A549 (cell line): Measurements from ENCODE around the gene USP32.

Experiments used
- CTCF ChIP-seq: fragments of >200 bp; sonication (Bioruptor Twin); formaldehyde crosslinking; IDR thresholded peaks from 3 replicates; pipeline ENCODE4 v1.5.1; 2016
- E2F6 ChIP-seq: IDR thresholded peaks from 2 replicates; pipeline ENCODE4 v1.6.1; 2012; ENCODE audit warnings: low read depth, borderline replicate concordance
- ELK1 ChIP-seq: fragments of 150-350 bp; IDR thresholded peaks from 2 replicates; pipeline ENCODE4 v1.6.1; 2014; ENCODE audit warnings: low read depth, mild to moderate bottlenecking, low read length
- HDAC2 ChIP-seq: fragments of 200-600 bp; sonication (generic); IDR thresholded peaks from 2 replicates; pipeline ENCODE4 v1.6.1; 2016
- HOXB13 ChIP-seq: fragments of 250-450 bp; sonication (Bioruptor Pico); IDR thresholded peaks from 2 replicates; pipeline ENCODE4 v1.5.0; 2020; ENCODE audit warnings: low read depth, mild to moderate bottlenecking, moderate library complexity
- JUNB ChIP-seq: fragments of >200 bp; sonication (Bioruptor Twin); formaldehyde crosslinking; IDR thresholded peaks from 2 replicates; pipeline ENCODE4 v1.6.1; 2016
- KDM1A ChIP-seq: fragments of 200-600 bp; sonication (generic); IDR thresholded peaks from 2 replicates; pipeline ENCODE4 v1.6.1; 2016; ENCODE audit warnings: low read depth, mild to moderate bottlenecking
- MYC ChIP-seq: IDR thresholded peaks from 2 replicates; pipeline ENCODE4 v1.6.1; 2012; ENCODE audit warnings: mild to moderate bottlenecking, inconsistent platforms, low read length, improper control_type of control experiment, borderline replicate concordance
- NPAS2 ChIP-seq: fragments of 250-450 bp; sonication (Bioruptor Pico); IDR thresholded peaks from 2 replicates; pipeline ENCODE4 v1.8.0; 2022; ENCODE audit warnings: mild to moderate bottlenecking, moderate library complexity, borderline replicate concordance
- RAD21 ChIP-seq, 2 experiments: fragments of >200 bp in 1 of 2; sonication (Bioruptor Twin) in 1 of 2; formaldehyde crosslinking in 1 of 2; IDR thresholded peaks in 1 of 2; conservative IDR thresholded peaks in 1 of 2; 2 replicates in 1 of 2; 3 replicates in 1 of 2; pipeline ENCODE4 v1.6.1; 2012 to 2018; ENCODE audit warnings: inconsistent platforms in 1 of 2
- TF ChIP-seq, protein P1 (sequence below): fragments of 200-600 bp; sonication (generic); IDR thresholded peaks from 2 replicates; pipeline ENCODE4 v1.6.1; 2016; ENCODE audit warnings: antibody characterized with exemption, mild to moderate bottlenecking, moderate library complexity

- TF ChIP-seq CTCF (no peak), E2F6 (no peak), JUNB (no peak), NPAS2 (CRISPR knock-in tag) (no peak), RAD21 (conservative IDR thresholded peaks at IDR 0.05 in 1 of 2, IDR thresholded peaks at IDR 0.05 in 1 of 2) (no peak), KDM1A (no peak), HOXB13 (CRISPR knock-in tag) (no peak), MYC (no peak), HDAC2 (no peak), ELK1 (no peak)
- TF ChIP-seq, protein P1, sequence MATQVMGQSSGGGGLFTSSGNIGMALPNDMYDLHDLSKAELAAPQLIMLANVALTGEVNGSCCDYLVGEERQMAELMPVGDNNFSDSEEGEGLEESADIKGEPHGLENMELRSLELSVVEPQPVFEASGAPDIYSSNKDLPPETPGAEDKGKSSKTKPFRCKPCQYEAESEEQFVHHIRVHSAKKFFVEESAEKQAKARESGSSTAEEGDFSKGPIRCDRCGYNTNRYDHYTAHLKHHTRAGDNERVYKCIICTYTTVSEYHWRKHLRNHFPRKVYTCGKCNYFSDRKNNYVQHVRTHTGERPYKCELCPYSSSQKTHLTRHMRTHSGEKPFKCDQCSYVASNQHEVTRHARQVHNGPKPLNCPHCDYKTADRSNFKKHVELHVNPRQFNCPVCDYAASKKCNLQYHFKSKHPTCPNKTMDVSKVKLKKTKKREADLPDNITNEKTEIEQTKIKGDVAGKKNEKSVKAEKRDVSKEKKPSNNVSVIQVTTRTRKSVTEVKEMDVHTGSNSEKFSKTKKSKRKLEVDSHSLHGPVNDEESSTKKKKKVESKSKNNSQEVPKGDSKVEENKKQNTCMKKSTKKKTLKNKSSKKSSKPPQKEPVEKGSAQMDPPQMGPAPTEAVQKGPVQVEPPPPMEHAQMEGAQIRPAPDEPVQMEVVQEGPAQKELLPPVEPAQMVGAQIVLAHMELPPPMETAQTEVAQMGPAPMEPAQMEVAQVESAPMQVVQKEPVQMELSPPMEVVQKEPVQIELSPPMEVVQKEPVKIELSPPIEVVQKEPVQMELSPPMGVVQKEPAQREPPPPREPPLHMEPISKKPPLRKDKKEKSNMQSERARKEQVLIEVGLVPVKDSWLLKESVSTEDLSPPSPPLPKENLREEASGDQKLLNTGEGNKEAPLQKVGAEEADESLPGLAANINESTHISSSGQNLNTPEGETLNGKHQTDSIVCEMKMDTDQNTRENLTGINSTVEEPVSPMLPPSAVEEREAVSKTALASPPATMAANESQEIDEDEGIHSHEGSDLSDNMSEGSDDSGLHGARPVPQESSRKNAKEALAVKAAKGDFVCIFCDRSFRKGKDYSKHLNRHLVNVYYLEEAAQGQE: no peak
These were observed 5.5 kb downstream of the USP32 start for GRCh38 chr17:60386147-60387058.
